Fibroblast of skin of abdomen (primary cell): ENCODE measurements around the gene C11orf58.

ENCODE experiments used
- DNase-seq: peaks from one replicate; pipeline ENCODE4 v3.0.0-alpha.2; 2013

The C11orf58 gene

GRCh38 chr11:16804104-16804947 is 65.9 kb downstream of the C11orf58 start:
- DNase-seq = no peak

GRCh38 chr11:16805938-16806337 is 67.5 kb downstream of the C11orf58 start:
- DNase-seq = no peak

GRCh38 chr11:16806791-16807190 is 68.3 kb downstream of the C11orf58 start:
- DNase-seq = no peak

GRCh38 chr11:16807306-16807705 is 68.9 kb downstream of the C11orf58 start:
- no peak for DNase-seq
